ENCODE data around the gene MACROH2A1.

MACROH2A1 gene

GRCh38 chr5:135398160-135398854, 724 bp downstream of the MACROH2A1 start:
- peaks cover 46% of the 10 kb centered on the region for H3K36me3 Mint-ChIP-seq (ENCODE audit: low read depth)
- peak overlapping the region; percentile 93 for H3K4me3 Mint-ChIP-seq
- H3K27ac Mint-ChIP-seq: peak overlapping the region; percentile 98
- no peaks in the 10 kb centered on the region for H3K27me3 Mint-ChIP-seq
- intact Hi-C loops (cut with micrococcal nuclease): loop anchor here (5.0 kb wide), 1 partner anchor 39 kb away; no protein-coding TSS in a partner anchor
- H3K9me3 Mint-ChIP-seq: no peaks in the 10 kb centered on the region
- peaks cover 70% of the 10 kb centered on the region for H3K4me1 Mint-ChIP-seq (ENCODE audit: low read depth)

GRCh38 chr5:135397084-135397483, 1.9 kb downstream of the MACROH2A1 start:
- no peaks in the 10 kb centered on the region for H3K9me3 Mint-ChIP-seq
- peak overlapping the region; percentile 98 for H3K27ac Mint-ChIP-seq
- no peaks in the 10 kb centered on the region for H3K27me3 Mint-ChIP-seq
- H3K4me1 Mint-ChIP-seq (ENCODE audit: low read depth): peaks cover 82% of the 10 kb centered on the region
- peaks cover 59% of the 10 kb centered on the region for H3K36me3 Mint-ChIP-seq (ENCODE audit: low read depth)
- H3K4me3 Mint-ChIP-seq: peak overlapping the region; percentile 93
- intact Hi-C loops (cut with micrococcal nuclease): loop anchor here (5.0 kb wide), 1 partner anchor 40 kb away; no protein-coding TSS in a partner anchor

DNA sequence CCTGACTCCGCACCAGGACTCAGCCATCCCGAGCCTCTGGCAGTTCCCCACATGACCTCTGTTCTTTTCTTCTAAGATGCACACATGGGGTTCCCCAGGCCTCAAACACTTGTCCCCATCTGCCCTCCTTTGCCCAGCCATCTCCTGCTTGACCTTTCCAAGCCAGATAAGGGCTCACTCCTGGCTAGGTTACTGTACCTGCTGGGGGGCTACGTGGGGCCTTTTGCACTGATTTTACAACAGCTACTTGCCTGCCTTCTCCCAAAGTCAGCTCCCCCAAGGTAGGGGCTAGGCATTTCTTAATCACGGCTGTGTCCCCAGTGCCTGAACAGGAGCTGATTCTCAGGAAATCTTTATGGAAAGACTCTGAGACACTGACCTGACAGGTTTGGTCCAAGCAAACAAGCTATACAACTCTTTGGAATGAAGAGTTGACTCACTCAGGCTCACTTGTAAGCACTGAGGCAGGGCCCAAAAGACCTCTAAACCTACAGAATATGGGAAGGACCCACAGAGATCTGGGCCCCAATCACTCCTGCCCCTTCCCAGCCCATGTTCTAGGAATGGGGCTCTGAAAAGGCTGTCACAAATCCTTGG, 2.5 kb downstream of the MACROH2A1 start:
- H3K27ac Mint-ChIP-seq: peak overlapping the region; percentile 98
- H3K4me1 Mint-ChIP-seq (ENCODE audit: low read depth): peaks cover 87% of the 10 kb centered on the region
- intact Hi-C loops (cut with micrococcal nuclease): loop anchor here (5.0 kb wide), 1 partner anchor 41 kb away; no protein-coding TSS in a partner anchor
- peak overlapping the region; percentile 93 for H3K4me3 Mint-ChIP-seq
- peaks cover 64% of the 10 kb centered on the region for H3K36me3 Mint-ChIP-seq (ENCODE audit: low read depth)
- no peaks in the 10 kb centered on the region for H3K9me3 Mint-ChIP-seq
- H3K27me3 Mint-ChIP-seq: no peaks in the 10 kb centered on the region

- intact Hi-C loops (cut with micrococcal nuclease): loop anchor here (5.0 kb wide), 1 partner anchor 41 kb away; no protein-coding TSS in a partner anchor
- H3K9me3 Mint-ChIP-seq: no peaks in the 10 kb centered on the region
- H3K4me3 Mint-ChIP-seq: peak overlapping the region; percentile 93
- peak overlapping the region; percentile 98 for H3K27ac Mint-ChIP-seq
- H3K36me3 Mint-ChIP-seq (ENCODE audit: low read depth): peaks cover 68% of the 10 kb centered on the region
- peaks cover 89% of the 10 kb centered on the region for H3K4me1 Mint-ChIP-seq (ENCODE audit: low read depth)
- H3K27me3 Mint-ChIP-seq: no peaks in the 10 kb centered on the region
These were observed 3.2 kb downstream of the MACROH2A1 start for GRCh38 chr5:135395866-135396265.

DNA sequence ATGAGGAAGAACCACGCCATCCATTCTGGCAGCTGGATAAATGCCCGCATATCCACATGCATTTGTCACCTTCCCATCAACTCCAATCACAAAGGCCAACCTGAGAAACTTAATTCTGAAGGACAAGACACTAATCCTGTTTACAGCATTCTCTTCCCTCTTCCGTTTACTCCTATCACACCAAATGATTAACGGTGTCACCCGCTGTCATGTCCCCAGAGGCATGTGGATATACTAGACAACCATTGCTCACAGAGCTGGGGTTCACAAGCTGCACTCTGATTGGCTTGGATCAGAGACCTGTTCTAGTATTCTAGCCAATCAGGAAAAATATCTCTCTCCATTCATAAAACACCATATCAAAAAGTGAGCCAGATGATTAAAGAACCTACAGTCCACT, 3.6 kb downstream of the MACROH2A1 start:
- Mint-ChIP-seq H3K27ac (peak overlapping the region; percentile 98), H3K4me1 (ENCODE audit: low read depth) (peaks cover 87% of the 10 kb centered on the region), H3K4me3 (peak overlapping the region; percentile 93), H3K9me3 (no peaks in the 10 kb centered on the region), H3K27me3 (no peaks in the 10 kb centered on the region), H3K36me3 (ENCODE audit: low read depth) (peaks cover 72% of the 10 kb centered on the region)
- intact Hi-C loops (cut with micrococcal nuclease): loop anchor here (5.0 kb wide), 1 partner anchor 42 kb away; no protein-coding TSS in a partner anchor

- H3K4me3 Mint-ChIP-seq: peak overlapping the region; percentile 7
- peaks cover 85% of the 10 kb centered on the region for H3K36me3 Mint-ChIP-seq (ENCODE audit: low read depth)
- H3K27ac Mint-ChIP-seq: peak overlapping the region; percentile 98
- no peaks in the 10 kb centered on the region for H3K27me3 Mint-ChIP-seq
- H3K4me1 Mint-ChIP-seq (ENCODE audit: low read depth): peaks cover 89% of the 10 kb centered on the region
- intact Hi-C loops (cut with micrococcal nuclease): no loop called here
- H3K9me3 Mint-ChIP-seq: no peaks in the 10 kb centered on the region
These were observed 4.9 kb downstream of the MACROH2A1 start for GRCh38 chr5:135394095-135394494.

DNA sequence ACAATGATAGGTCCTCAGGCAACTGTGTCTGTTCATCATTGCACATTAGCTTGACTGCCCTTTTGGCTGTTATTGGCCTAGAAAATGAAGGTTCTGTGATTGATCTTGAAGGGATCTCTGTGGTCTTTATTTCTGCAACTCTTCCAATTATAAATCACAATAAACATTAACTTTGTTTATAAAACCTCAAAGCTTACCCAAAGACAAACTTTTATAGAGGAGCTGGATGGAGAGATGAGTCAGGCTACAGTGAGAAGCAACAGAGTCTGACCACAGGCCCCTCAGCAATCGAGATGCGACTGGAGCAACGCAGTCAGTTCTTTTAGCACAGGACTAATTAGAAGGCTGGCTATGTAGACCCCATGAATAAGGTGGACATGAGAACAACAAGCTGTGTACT, 5.3 kb downstream of the MACROH2A1 start:
- peaks cover 89% of the 10 kb centered on the region for H3K36me3 Mint-ChIP-seq (ENCODE audit: low read depth)
- H3K9me3 Mint-ChIP-seq: no peaks in the 10 kb centered on the region
- peaks cover 93% of the 10 kb centered on the region for H3K4me1 Mint-ChIP-seq (ENCODE audit: low read depth)
- H3K27ac Mint-ChIP-seq: peak overlapping the region; percentile 98
- H3K27me3 Mint-ChIP-seq: no peaks in the 10 kb centered on the region
- intact Hi-C loops (cut with micrococcal nuclease): loop anchor here (2.0 kb wide), 1 partner anchor 63 kb away; no protein-coding TSS in a partner anchor
- peak overlapping the region; percentile 2 for H3K4me3 Mint-ChIP-seq

- no peaks in the 10 kb centered on the region for H3K27me3 Mint-ChIP-seq
- no peaks in the 10 kb centered on the region for H3K9me3 Mint-ChIP-seq
- peak overlapping the region; percentile 40 for H3K4me3 Mint-ChIP-seq
- peaks cover 97% of the 10 kb centered on the region for H3K4me1 Mint-ChIP-seq (ENCODE audit: low read depth)
- intact Hi-C loops (cut with micrococcal nuclease): loop anchor here (2.0 kb wide), 1 partner anchor 64 kb away; no protein-coding TSS in a partner anchor
- peak overlapping the region; percentile 98 for H3K27ac Mint-ChIP-seq
- peaks cover 89% of the 10 kb centered on the region for H3K36me3 Mint-ChIP-seq (ENCODE audit: low read depth)
These were observed 5.8 kb downstream of the MACROH2A1 start for GRCh38 chr5:135393229-135393628.

DNA sequence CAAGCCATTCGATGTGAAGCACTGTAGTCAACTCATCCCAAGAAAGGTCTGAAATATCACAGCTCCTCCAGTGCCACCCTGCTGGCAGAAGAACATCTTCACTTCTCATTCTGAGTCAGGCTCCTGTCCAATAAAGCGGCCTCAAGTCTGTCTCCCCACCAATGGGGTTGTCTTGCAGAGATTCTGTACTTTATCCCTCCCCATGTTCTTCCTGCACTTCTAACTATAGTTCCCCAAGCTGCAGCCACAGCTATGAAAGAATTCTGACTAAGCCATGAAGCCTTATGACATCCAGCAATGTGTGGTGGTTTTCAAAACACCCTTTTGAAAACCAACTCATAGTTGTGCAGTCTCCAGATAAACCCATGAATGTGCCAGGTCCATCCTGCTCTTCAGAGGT, 6.8 kb downstream of the MACROH2A1 start:
- intact Hi-C loops (cut with micrococcal nuclease): loop anchor here (2.0 kb wide), 1 partner anchor 65 kb away; no protein-coding TSS in a partner anchor
- H3K4me3 Mint-ChIP-seq: peak overlapping the region; percentile 61
- H3K9me3 Mint-ChIP-seq: no peaks in the 10 kb centered on the region
- H3K36me3 Mint-ChIP-seq (ENCODE audit: low read depth): peaks cover 91% of the 10 kb centered on the region
- H3K27me3 Mint-ChIP-seq: no peaks in the 10 kb centered on the region
- peaks cover 97% of the 10 kb centered on the region for H3K4me1 Mint-ChIP-seq (ENCODE audit: low read depth)
- peak overlapping the region; percentile 98 for H3K27ac Mint-ChIP-seq

DNA sequence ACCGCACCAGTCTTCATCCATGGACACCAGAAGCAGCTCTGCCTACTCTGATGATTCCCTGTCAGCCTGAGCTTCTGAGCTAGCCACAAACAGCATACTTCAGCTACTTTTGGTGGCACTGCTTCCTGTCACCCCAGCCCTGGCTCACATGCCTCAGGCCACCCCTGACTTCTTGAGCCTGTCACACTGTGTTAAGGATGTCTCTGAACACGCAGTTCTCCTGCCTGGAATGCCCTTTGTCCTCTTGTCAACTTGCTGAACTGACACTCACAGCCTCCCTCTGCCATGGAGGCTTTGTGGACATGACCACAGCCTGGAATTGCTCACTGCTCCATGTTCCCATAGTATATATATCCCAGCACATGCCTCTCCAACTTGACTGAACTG, 7.2 kb downstream of the MACROH2A1 start:
- Mint-ChIP-seq H3K4me1 (ENCODE audit: low read depth) (peaks cover 97% of the 10 kb centered on the region), H3K9me3 (no peaks in the 10 kb centered on the region), H3K4me3 (peak overlapping the region; percentile 61), H3K27me3 (no peaks in the 10 kb centered on the region), H3K27ac (peak overlapping the region; percentile 98), H3K36me3 (ENCODE audit: low read depth) (peaks cover 91% of the 10 kb centered on the region)
- intact Hi-C loops (cut with micrococcal nuclease): loop anchor here (2.0 kb wide), 1 partner anchor 65 kb away; no protein-coding TSS in a partner anchor

DNA sequence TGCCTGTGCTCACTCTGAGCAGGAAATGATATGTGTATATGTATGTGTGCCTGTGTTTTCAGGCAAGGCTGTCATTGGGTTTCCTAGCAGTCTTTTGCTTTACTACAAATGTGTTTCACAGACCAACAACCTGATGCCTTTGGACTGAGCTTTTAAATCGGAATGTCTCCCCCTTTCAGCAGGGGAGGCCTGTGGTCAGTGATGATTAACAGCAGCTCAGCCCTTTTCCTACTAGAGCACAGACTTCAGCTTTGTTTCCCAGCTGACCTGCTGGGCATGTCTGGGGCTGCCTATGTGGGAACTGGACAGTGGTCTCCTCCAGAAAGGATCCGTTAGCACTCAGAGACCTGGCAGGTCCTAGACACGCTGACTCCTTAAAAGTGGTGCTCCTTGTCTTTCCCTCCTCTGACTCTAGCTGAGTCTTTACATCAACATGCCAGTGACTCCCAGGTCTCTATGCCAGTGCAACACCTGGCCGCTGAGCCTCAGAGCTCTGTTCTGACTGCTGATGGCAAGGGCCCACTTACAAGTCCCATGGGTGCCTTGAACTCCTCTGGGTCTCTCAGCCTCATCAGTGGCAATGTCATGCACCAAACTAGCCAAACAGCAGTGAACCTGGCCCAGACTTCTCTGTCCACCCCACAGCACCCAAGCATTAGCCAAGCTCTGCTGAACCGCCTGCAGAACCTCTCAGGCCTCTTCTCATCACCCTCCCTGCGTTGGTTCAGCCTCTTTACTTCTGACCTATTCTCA, 7.7 kb downstream of the MACROH2A1 start:
- no peaks in the 10 kb centered on the region for H3K27me3 Mint-ChIP-seq
- peaks cover 91% of the 10 kb centered on the region for H3K36me3 Mint-ChIP-seq (ENCODE audit: low read depth)
- peaks cover 97% of the 10 kb centered on the region for H3K4me1 Mint-ChIP-seq (ENCODE audit: low read depth)
- intact Hi-C loops (cut with micrococcal nuclease): no loop called here
- H3K9me3 Mint-ChIP-seq: no peaks in the 10 kb centered on the region
- H3K4me3 Mint-ChIP-seq: peak overlapping the region; percentile 61
- H3K27ac Mint-ChIP-seq: peak overlapping the region; percentile 98

GRCh38 chr5:135388860-135389435, 10.1 kb downstream of the MACROH2A1 start:
- peaks cover 97% of the 10 kb centered on the region for H3K4me1 Mint-ChIP-seq (ENCODE audit: low read depth)
- H3K27ac Mint-ChIP-seq: peak overlapping the region; percentile 90
- intact Hi-C loops (cut with micrococcal nuclease): no loop called here
- H3K4me3 Mint-ChIP-seq: no peak overlapping the region
- H3K36me3 Mint-ChIP-seq (ENCODE audit: low read depth): peaks cover 95% of the 10 kb centered on the region
- no peaks in the 10 kb centered on the region for H3K9me3 Mint-ChIP-seq
- H3K27me3 Mint-ChIP-seq: no peaks in the 10 kb centered on the region

DNA sequence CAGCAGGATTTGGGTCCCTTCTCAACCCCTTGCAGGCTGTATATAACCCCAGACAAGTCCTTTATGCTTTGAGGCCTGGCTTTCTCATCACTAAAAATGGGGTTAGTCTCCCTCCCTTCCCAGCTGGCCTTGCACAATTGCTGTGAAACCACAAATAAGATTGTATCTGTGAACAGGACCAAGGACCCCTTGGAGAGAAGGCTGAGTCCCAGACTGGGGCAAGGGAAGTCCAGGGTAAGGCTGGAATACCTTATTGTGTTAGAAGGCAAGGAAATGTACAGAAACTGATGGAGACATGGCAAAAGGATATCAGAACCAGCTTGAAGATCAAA, 11.4 kb downstream of the MACROH2A1 start:
- Mint-ChIP-seq H3K27me3 (no peaks in the 10 kb centered on the region), H3K9me3 (no peaks in the 10 kb centered on the region), H3K27ac (peak overlapping the region; percentile 90), H3K36me3 (ENCODE audit: low read depth) (peaks cover 97% of the 10 kb centered on the region), H3K4me3 (no peak overlapping the region), H3K4me1 (ENCODE audit: low read depth) (peaks cover 97% of the 10 kb centered on the region)
- intact Hi-C loops (cut with micrococcal nuclease): no loop called here
